Measurements from ENCODE around the gene ST6GAL1. TPM values are rescaled to one million over a fixed set of nuclear protein-coding genes. Genes with fewer than 3 reads are reported as not detected.
A peak's percentile ranks its signal among the peaks of the same experiment; 100 is the strongest.

Gene ST6GAL1
- total and polyA plus RNA-seq, 2 of the 13 experiments (the other 11 are each of a cell fraction or from before 2014, with no cell fraction given), result 79.9 to 164 TPM

DNA sequence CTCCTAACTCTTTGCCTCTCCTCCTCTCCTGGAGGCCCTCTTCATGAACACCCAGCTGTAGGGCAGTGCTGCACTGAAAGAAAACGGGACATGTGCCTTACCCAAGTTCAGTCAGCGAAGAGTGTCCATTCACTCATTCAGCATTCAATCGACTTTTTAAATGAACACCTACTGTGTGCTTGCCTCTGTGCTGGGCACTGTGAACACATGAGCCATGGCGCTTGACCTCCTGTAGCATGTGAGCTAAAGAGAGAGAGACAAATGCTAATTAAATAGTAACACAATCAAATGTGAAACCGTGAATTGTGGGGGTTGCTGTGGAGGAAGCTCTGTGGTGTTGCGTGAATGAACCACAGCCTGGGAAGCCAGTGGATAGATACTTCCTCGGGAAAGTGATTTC lies 43.4 kb downstream of the ST6GAL1 start:
- WGBS (ENCODE audit: low lambda C conversion rate), result 84% methylated on average over 7 of the region's 7 CpGs
- BruUV-seq (replicated peaks), result no TSS peak
- H2AFZ ChIP-seq (ENCODE audit: low read length), result no peak overlapping the region
- H3K9me3 ChIP-seq (ENCODE audit: low read length), result no peaks in the 10 kb centered on the region
- H3K9ac ChIP-seq (ENCODE audit: insufficient read depth, low read depth, low read length), result no peak overlapping the region
- POLR2A ChIA-PET, result interaction anchor here (0.8 to 2.2 kb wide), 2 partner anchors 41 to 66 kb away, joined by 3 to 23 read pairs; no protein-coding TSS in a partner anchor
- no peaks in the 10 kb centered on the region for H3K27me3 ChIP-seq (ENCODE audit: control insufficient read depth in 1 of 2, insufficient read depth in 2 of 2, low read length in 2 of 2)
- H3K79me2 ChIP-seq (ENCODE audit: insufficient read depth, low read length), result no peaks in the 10 kb centered on the region
- DNase-seq (ENCODE audit: low spot score) (no peak), ATAC-seq (no peak), FAIRE-seq (no peak)
- no peaks in the 10 kb centered on the region for H4K20me1 ChIP-seq (ENCODE audit: insufficient read depth, low read length)
- H3K4me3 ChIP-seq (replicated peaks in 1 of 3; ENCODE audit: insufficient read depth in 1 of 3, low read depth in 2 of 3, low read length in 3 of 3), result no peak overlapping the region
- in situ Hi-C loops (cut with HindIII; ENCODE audit: extremely low pct_ligation_motif_present, low pct_unique_long_range_greater_than_20kb) (no loop called here), intact Hi-C loops (cut with micrococcal nuclease; ENCODE audit: unreplicated experiment) (loop anchor here (2.0 kb wide), 1 partner anchor 43 kb away; the partner anchor contains the start of gene ST6GAL1)
- H3K27ac ChIP-seq (ENCODE audit: extremely low read length, insufficient read depth, low read length), result no peak overlapping the region
- no peak overlapping the region for H3K4me2 ChIP-seq (ENCODE audit: low read depth, low read length)
- TF ChIP-seq, protein P1, sequence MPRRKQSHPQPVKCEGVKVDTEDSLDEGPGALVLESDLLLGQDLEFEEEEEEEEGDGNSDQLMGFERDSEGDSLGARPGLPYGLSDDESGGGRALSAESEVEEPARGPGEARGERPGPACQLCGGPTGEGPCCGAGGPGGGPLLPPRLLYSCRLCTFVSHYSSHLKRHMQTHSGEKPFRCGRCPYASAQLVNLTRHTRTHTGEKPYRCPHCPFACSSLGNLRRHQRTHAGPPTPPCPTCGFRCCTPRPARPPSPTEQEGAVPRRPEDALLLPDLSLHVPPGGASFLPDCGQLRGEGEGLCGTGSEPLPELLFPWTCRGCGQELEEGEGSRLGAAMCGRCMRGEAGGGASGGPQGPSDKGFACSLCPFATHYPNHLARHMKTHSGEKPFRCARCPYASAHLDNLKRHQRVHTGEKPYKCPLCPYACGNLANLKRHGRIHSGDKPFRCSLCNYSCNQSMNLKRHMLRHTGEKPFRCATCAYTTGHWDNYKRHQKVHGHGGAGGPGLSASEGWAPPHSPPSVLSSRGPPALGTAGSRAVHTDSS (CRISPR knock-in tag; conservative IDR thresholded peaks at IDR 0.05), result no peak
- no peak for TF ChIP-seq SP2 (CRISPR knock-in tag; IDR thresholded peaks at IDR 0.05)
- TF ChIP-seq ZNF557 (CRISPR knock-in tag; IDR thresholded peaks at IDR 0.05), result no peak
- TF ChIP-seq ZSCAN22 (CRISPR knock-in tag; IDR thresholded peaks at IDR 0.05), result no peak
- TF ChIP-seq, protein P2, sequence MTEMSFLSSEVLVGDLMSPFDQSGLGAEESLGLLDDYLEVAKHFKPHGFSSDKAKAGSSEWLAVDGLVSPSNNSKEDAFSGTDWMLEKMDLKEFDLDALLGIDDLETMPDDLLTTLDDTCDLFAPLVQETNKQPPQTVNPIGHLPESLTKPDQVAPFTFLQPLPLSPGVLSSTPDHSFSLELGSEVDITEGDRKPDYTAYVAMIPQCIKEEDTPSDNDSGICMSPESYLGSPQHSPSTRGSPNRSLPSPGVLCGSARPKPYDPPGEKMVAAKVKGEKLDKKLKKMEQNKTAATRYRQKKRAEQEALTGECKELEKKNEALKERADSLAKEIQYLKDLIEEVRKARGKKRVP (CRISPR knock-in tag; IDR thresholded peaks at IDR 0.05), result no peak
- TF ChIP-seq, protein P3, sequence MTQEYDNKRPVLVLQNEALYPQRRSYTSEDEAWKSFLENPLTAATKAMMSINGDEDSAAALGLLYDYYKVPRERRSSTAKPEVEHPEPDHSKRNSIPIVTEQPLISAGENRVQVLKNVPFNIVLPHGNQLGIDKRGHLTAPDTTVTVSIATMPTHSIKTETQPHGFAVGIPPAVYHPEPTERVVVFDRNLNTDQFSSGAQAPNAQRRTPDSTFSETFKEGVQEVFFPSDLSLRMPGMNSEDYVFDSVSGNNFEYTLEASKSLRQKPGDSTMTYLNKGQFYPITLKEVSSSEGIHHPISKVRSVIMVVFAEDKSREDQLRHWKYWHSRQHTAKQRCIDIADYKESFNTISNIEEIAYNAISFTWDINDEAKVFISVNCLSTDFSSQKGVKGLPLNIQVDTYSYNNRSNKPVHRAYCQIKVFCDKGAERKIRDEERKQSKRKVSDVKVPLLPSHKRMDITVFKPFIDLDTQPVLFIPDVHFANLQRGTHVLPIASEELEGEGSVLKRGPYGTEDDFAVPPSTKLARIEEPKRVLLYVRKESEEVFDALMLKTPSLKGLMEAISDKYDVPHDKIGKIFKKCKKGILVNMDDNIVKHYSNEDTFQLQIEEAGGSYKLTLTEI (CRISPR knock-in tag; conservative IDR thresholded peaks at IDR 0.05), result no peak
- TF ChIP-seq MXI1 (IDR thresholded peaks at IDR 0.05; ENCODE audit: borderline replicate concordance, low read depth, low read length), result no peak
- TF ChIP-seq ZEB1 (IDR thresholded peaks at IDR 0.05; ENCODE audit: insufficient replicate concordance, low read depth), result no peak
- TF ChIP-seq ZNF780A (CRISPR knock-in tag; IDR thresholded peaks at IDR 0.05), result no peak
- no peak for TF ChIP-seq DPF2 (CRISPR knock-in tag; IDR thresholded peaks at IDR 0.05; ENCODE audit: borderline replicate concordance, low read depth)
- peak; percentile 79 for TF ChIP-seq ZKSCAN1 (IDR thresholded peaks at IDR 0.05; ENCODE audit: low read length)
- TF ChIP-seq, protein P4, sequence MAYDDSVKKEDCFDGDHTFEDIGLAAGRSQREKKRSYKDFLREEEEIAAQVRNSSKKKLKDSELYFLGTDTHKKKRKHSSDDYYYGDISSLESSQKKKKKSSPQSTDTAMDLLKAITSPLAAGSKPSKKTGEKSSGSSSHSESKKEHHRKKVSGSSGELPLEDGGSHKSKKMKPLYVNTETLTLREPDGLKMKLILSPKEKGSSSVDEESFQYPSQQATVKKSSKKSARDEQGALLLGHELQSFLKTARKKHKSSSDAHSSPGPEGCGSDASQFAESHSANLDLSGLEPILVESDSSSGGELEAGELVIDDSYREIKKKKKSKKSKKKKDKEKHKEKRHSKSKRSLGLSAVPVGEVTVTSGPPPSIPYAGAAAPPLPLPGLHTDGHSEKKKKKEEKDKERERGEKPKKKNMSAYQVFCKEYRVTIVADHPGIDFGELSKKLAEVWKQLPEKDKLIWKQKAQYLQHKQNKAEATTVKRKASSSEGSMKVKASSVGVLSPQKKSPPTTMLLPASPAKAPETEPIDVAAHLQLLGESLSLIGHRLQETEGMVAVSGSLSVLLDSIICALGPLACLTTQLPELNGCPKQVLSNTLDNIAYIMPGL (CRISPR knock-in tag; IDR thresholded peaks at IDR 0.05; ENCODE audit: borderline replicate concordance in 1 of 2, low read depth in 1 of 2), result 0 out of 4 replicates have a peak, but pooled peaks of 1 of the 2 experiments have one; percentile 2
- no peak for TF ChIP-seq ZNF224 (CRISPR knock-in tag; IDR thresholded peaks at IDR 0.05)
- TF ChIP-seq ZNF180 (CRISPR knock-in tag; IDR thresholded peaks at IDR 0.05; ENCODE audit: borderline replicate concordance, low read depth), result no peak
- TF ChIP-seq CENPT (CRISPR knock-in tag; IDR thresholded peaks at IDR 0.05; ENCODE audit: low read depth), result no peak
- H3K4me1 ChIP-seq (ENCODE audit: insufficient read depth, low read length), result peaks cover 66% of the 10 kb centered on the region
- H3K36me3 ChIP-seq (replicated peaks in 1 of 2; ENCODE audit: control insufficient read depth in 1 of 2, insufficient read depth in 2 of 2, low read length in 2 of 2), result no peaks in the 10 kb centered on the region
- CTCF ChIA-PET (ENCODE audit: low intra/inter-chr PET ratio, low total read pairs), result no interaction called here

Data from HepG2 (cell line).